Measurements from ENCODE around the gene CT47B1. TPM values are rescaled to one million over a fixed set of nuclear protein-coding genes. Genes with fewer than 3 reads are reported as not detected.
"Not testable (repeated sequence)": the region's sequence is repeated elsewhere in the genome, so short reads cannot be mapped to it uniquely, and the experiment has no call there.

The CT47B1 gene
- not detected for total RNA-seq

- DNase-seq; H3K36me3 ChIP-seq; H3K27me3 ChIP-seq; H3K4me1 ChIP-seq; intact Hi-C loops (cut with DNase I); H3K4me3 ChIP-seq (replicated peaks in 1 of 3); H3K27ac ChIP-seq; H3K9me3 ChIP-seq: not testable (repeated sequence)
- no CpG with 5 or more reads among the region's 7 CpGs for WGBS, 2 donors
Observed at GRCh38 chrX:120875766-120876165, at the start of gene CT47B1. Gene CT47B1, minus strand, starts transcription at chrX:120875866. Its CDS starts 196 bp downstream, at chrX:120875670.

GRCh38 chrX:120874678-120875557 lies 748 bp downstream of the CT47B1 start:
- H3K4me1 ChIP-seq, result no peaks in the 10 kb centered on the region
- no peaks in the 10 kb centered on the region for H3K36me3 ChIP-seq
- no peaks in the 10 kb centered on the region for H3K27me3 ChIP-seq
- DNase-seq, result no peak
- 97 to 98% methylated on average over 19 to 25 of the region's 61 CpGs for WGBS, 2 donors
- intact Hi-C loops (cut with DNase I), result no loop called here
- no peak overlapping the region for H3K27ac ChIP-seq
- no peak overlapping the region for H3K4me3 ChIP-seq (replicated peaks in 1 of 3)
- H3K9me3 ChIP-seq, result no peaks in the 10 kb centered on the region
- no peak for TF ChIP-seq POLR2A (IDR thresholded peaks at IDR 0.05)
- TF ChIP-seq CTCF (IDR thresholded peaks at IDR 0.05), result no peak

- Histone ChIP-seq H3K36me3 (no peaks in the 10 kb centered on the region), H3K27me3 (no peaks in the 10 kb centered on the region), H3K9me3 (no peaks in the 10 kb centered on the region), H3K4me3 (replicated peaks in 1 of 3) (no peak overlapping the region), H3K4me1 (no peaks in the 10 kb centered on the region), H3K27ac (no peak overlapping the region)
- intact Hi-C loops (cut with DNase I), result no loop called here
- TF ChIP-seq CTCF (IDR thresholded peaks at IDR 0.05), result no peak
- TF ChIP-seq POLR2A (IDR thresholded peaks at IDR 0.05), result no peak
- WGBS, 2 donors, result 47% methylated on average over 4 of the region's 4 CpGs; no CpG with 5 or more reads in 1 of the 2 donors
- no peak for DNase-seq
Observed at GRCh38 chrX:120857240-120857639, 18.4 kb downstream of the CT47B1 start.

GRCh38 chrX:120840827-120841226 lies 34.8 kb downstream of the CT47B1 start:
- no peaks in the 10 kb centered on the region for H3K36me3 ChIP-seq
- 72 to 74% methylated on average over 2 of the region's 2 CpGs for WGBS, 2 donors
- intact Hi-C loops (cut with DNase I), result no loop called here

GRCh38 chrX:120839491-120839890 lies 36.2 kb downstream of the CT47B1 start:
- H3K27me3 ChIP-seq, result no peaks in the 10 kb centered on the region
- H3K27ac ChIP-seq, result no peak overlapping the region
- no peaks in the 10 kb centered on the region for H3K9me3 ChIP-seq
- intact Hi-C loops (cut with DNase I), result no loop called here
- no peaks in the 10 kb centered on the region for H3K4me1 ChIP-seq
- H3K36me3 ChIP-seq, result no peaks in the 10 kb centered on the region
- DNase-seq, result no peak
- no peak overlapping the region for H3K4me3 ChIP-seq (replicated peaks in 1 of 3)
- no peak for TF ChIP-seq CTCF (IDR thresholded peaks at IDR 0.05)

More at GRCh38 chrX:120840827-120841226, 34.8 kb downstream of the CT47B1 start:
- DNase-seq, result no peak
- H3K4me3 ChIP-seq (replicated peaks in 1 of 3), result no peak overlapping the region
- H3K4me1 ChIP-seq, result no peaks in the 10 kb centered on the region
- TF ChIP-seq POLR2A (IDR thresholded peaks at IDR 0.05) (no peak), CTCF (IDR thresholded peaks at IDR 0.05) (no peak)
- no peaks in the 10 kb centered on the region for H3K9me3 ChIP-seq
- no peaks in the 10 kb centered on the region for H3K27me3 ChIP-seq
- H3K27ac ChIP-seq, result no peak overlapping the region

- DNase-seq; H3K9me3 ChIP-seq; H3K27me3 ChIP-seq; H3K4me3 ChIP-seq (replicated peaks in 1 of 3); H3K4me1 ChIP-seq; intact Hi-C loops (cut with DNase I); H3K36me3 ChIP-seq; H3K27ac ChIP-seq: not testable (repeated sequence)
- WGBS, 2 donors, result 67 to 90% methylated on average over 1 of the region's 1 CpG
Observed at GRCh38 chrX:120827213-120827612, 48.5 kb downstream of the CT47B1 start.
